GM19328 (cell line): ENCODE data around the gene PITX2.
A peak's percentile ranks its signal among the peaks of the same experiment; 100 is the strongest.
"Not testable (repeated sequence)": the region's sequence is repeated elsewhere in the genome, so short reads cannot be mapped to it uniquely, and the experiment has no call there.

Source experiments
- ATAC-seq: cut with Tn5 transposase; IDR thresholded peaks from one replicate; pipeline ENCODE4 v1.9.1; 2021; ENCODE audit warnings: mild to moderate bottlenecking, moderate library complexity; ENCODE audit not compliant: unreplicated experiment

The PITX2 gene

GRCh38 chr4:110612631-110613269, 10.1 kb downstream of the PITX2 start:
- no peak for ATAC-seq

- no peak for ATAC-seq
Observed at GRCh38 chr4:110611968-110612447, 10.9 kb downstream of the PITX2 start.

DNA sequence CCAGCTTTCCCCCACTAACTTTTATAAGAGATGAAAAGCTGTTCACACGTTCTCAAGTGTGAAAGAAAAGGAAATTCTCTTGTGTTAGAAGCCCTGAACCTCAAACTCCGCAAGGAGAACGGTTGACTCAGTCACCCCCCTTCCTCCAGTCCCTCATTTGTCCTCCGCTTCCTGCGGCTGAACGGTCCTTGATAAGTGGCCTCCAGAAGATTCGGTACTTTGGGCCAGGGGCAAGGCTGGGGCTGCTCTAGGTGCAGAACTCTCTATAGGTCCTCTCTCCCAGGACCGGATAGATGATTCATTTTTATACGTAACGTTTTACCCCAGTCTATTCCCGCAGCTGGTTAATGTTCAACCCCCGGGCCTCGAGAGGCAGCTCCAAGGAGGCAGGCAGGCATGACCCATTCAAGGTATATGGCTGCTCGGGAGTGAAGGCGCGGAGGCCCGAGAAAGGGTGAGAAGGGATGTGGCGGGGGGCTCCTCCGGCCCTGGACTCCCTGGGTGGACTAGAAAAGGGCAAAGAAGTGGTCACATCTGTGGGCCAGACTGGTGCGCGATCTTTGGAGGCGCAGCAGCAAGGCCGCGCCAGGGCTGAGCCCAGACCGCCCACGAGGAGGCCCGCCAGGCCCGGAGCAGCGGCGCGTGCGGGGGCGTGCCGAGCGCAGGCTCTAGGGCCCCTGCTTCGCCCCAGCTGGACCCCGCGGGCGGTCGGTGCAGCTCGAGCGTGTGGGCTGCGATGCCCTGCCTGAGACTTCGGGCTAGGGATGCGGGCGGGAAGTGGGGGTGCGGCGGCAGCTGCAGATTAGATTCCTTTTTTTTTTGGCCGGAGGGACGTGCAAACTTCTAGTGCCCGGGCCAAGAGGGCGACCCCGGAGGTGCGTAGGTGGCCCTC, 11.7 kb downstream of the PITX2 start:
- ATAC-seq = peak; percentile 64

DNA sequence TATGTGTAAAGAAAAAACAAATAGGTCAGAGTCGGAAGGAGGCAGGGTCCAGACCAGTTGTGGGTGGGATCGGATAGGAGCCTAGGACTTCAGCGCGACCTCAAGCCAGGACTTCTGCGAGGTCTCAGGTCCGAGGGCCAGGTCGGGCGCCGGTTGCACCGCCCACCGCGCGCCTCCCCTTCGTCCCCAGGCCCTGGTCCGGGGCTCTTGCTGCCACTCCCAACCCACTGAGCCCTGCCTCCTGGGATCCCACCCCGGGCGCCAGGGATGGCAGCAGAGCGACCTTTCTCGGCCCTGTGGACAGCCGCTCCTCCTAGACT, 12.3 kb downstream of the PITX2 start:
- ATAC-seq = no peak

- no peak for ATAC-seq
Observed at GRCh38 chr4:110609044-110609750, 13.7 kb downstream of the PITX2 start.

DNA sequence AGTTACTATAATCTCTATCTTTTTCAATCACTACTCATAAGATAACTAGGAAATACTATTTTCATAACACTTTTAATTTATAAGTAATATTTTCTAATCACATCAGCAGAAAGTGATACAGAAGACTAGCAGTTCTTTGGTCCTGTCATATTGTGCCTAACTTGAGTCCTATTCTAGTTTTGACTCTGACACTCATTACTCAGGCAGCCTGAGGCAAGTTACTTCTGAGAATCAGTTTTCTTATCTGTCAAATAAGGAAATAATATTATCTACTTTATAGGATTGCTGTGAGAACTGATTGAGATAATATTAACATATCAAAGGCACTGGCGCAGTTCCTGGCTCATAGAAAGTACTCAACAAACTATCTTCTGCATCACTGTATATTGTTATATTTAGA, 17.8 kb downstream of the PITX2 start:
- ATAC-seq = no peak

GRCh38 chr4:110602061-110602460, 20.8 kb downstream of the PITX2 start:
- no peak for ATAC-seq

DNA sequence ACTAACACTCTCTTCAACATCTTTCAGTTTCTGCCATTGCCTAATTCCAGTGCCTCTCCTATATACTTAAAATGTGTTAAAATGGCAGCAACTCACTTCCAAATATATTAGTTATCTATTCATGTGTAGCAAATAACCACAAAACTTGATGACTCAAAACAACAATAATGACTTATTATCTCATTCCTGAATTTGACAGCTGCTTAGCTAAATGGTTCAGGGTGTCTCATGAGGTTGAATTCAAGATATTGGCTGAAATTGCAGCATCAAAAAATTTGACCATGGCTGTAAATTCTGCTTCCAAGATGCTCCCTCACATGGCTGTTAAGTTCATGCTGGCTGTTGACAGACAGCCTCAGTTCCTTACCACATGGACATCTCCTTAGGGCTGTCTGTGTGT, 25.3 kb downstream of the PITX2 start:
- ATAC-seq = no peak

DNA sequence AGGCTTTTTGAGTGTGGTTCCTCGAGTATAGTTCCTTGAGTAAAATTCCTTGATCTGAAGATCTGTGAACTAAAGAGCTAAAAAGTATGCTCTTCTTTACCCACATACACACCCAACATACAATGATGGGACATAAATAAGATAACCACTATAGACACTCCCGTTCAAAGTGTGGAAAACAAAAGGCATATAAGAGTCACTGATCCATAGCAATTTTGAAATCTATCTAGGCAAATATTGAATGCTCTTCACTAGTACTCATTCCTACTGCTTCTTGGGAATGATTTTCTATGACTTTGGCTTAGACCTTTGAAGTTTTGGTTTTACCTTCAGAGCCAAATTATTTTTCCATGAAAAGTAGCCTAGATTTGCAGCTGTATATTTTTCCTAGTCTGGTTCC, 26.4 kb downstream of the PITX2 start:
- ATAC-seq = no peak

DNA sequence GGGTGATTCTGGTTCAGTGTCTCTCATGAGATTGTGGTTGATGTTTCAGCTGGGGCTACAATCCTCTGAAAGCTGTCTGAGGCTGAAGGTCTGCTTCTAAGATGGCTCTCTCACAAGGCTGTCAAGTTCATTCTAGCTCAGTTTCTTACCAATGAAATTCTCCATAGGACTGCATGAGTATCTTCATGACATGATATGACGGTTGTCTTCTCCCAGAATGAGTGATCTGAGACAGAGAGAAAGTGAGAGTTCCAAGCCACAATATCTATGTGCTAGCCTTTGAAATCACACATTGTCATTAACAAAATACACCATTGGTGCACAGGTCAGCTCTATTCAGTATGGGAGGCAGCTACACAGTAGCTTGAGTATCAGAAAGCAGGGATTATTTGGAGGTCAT, 27.3 kb downstream of the PITX2 start:
- ATAC-seq = no peak

- no peak for ATAC-seq
Observed at GRCh38 chr4:110589297-110589696, 33.6 kb downstream of the PITX2 start.

DNA sequence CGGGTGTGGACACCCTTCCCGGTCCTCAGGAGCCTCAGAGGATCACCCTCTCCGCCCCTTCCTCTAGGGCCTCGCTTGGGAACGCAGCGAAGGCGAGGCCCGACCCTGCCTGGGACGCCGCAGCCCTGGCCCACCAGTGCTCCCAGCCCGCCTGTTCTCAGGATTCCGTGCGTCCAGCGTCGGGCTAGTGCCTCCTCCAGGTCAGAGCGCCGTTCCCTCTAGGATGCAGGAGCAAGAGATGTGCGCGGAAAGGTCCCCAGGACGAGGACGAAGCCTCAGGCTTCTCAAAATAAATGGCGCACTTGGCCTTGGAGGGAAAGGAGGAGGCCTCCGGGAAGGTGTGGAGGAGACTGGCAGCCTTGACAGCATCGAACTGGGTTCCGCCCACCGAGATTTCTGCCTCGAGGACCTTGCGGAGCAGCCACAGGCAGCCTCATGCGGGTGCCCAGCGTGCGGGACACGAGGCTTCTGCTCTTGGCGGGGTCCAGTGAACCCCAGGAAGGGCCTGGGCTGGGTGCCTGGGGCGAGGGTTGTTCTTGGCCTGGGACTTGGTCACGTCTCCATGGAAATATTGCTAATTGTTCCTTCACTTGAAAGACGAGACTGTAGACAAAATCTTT, 35.1 kb downstream of the PITX2 start:
- ATAC-seq = no peak

DNA sequence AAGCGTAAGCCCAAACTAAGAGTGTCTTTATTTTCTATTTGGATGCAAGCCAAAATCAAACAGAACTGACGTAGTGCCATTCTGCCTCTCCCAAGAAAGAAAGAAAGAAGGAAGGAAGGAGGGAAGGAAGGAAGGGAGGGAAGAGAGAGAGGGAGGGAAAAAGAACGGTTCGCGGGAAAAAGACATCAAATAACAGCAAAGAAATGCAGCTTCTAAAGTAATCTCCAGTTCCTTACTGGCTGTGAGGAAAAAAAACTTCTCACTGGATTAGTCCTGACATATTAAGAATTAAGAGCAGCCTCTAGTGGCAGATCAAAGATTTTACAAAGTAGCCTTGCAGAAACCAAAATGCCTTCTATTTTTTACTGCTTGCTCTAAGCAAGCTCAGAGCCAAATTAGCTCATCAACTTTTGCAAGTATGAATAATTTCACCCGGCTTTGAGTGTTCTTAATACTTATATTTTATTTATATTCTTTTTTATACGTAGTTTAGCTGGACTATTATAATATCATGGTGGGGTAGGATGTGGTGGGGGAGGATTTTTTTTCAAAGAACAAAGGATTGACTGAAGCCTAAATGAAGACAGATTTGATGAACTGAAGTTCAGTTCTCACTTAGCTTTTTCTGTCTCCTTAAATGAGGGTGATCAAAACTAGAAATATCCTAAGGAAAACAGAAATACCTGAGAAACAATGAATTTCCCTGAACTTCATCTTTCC, 36.6 kb downstream of the PITX2 start:
- ATAC-seq = no peak

DNA sequence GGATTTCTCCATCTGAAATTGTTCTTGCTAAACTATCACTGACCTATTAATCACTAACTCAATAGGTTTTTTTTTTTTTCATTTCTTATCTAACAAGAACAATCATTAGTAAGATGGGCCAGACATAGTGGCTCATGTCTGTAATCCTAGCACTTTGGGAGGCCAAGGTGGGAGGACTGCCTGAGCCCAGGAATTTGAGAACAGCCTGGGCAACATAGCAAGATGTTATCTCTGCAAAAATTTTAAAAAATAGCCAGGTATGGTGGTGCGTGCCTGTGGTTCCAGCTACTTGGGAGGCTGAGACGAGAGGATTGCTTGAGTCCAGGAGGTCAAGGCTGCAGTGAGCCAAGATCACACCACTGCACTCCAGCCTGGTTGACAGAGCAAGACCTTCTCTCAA, 46.2 kb downstream of the PITX2 start:
- ATAC-seq = not testable (repeated sequence)
